Prostate gland (tissue), 2 donors: ENCODE measurements around the gene COL1A1. TPM values are rescaled to one million over a fixed set of nuclear protein-coding genes. Genes with fewer than 3 reads are reported as not detected.

Experiments used
- DNase-seq: peaks from one replicate; pipeline ENCODE4 v3.0.0-alpha.2; 2019; ENCODE audit warnings: low spot score
- H3K27ac ChIP-seq, 2 donors: fragments of 200-600 bp; sonication (generic); 2 replicates each; pipeline ENCODE4 v1.5.1; 2017 to 2019
- H3K27me3 ChIP-seq: fragments of 200-600 bp; sonication (generic); replicated peaks from 2 replicates; pipeline ENCODE4 v1.5.1; 2019; ENCODE audit not compliant: insufficient read depth
- H3K36me3 ChIP-seq, 2 donors: fragments of 200-600 bp; sonication (generic); 1 replicate in 1 of 2; 2 replicates in 1 of 2; pipeline versions ENCODE4 v1.5.1 to v1.8.1; 2017 to 2019
- H3K4me1 ChIP-seq: fragments of 200-600 bp; sonication (generic); replicated peaks from 2 replicates; pipeline ENCODE4 v1.5.1; 2019
- H3K4me3 ChIP-seq, 2 donors: fragments of 200-600 bp; sonication (generic); 2 replicates each; pipeline ENCODE4 v1.5.1; 2017 to 2019
- H3K9me3 ChIP-seq: fragments of 200-600 bp; sonication (generic); 2 replicates; pipeline ENCODE4 v1.5.1; 2017
- CTCF ChIP-seq, 4 experiments: fragments of 200-600 bp in 2 of 4; fragments of 450-650 bp in 2 of 4; sonication (generic) in 2 of 4; IDR thresholded peaks; 1 replicate in 3 of 4; 2 replicates in 1 of 4; pipeline ENCODE4 v1.5.1; 2016 to 2019; ENCODE audit warnings: antibody characterized with exemption in 4 of 4, mild to moderate bottlenecking in 2 of 4, moderate library complexity in 2 of 4
- POLR2A ChIP-seq: fragments of 450-650 bp; IDR thresholded peaks from one replicate; pipeline ENCODE4 v1.6.1; 2016; ENCODE audit warnings: antibody characterized with exemption, mild to moderate bottlenecking
- POLR2AphosphoS5 ChIP-seq: sonication (generic); formaldehyde crosslinking; IDR thresholded peaks from one replicate; pipeline ENCODE4 v1.6.1; 2017; ENCODE audit warnings: antibody characterized with exemption
- WGBS: methylation state at CpG from one replicate; pipeline ENCODE4 v1.1.5; 2018; 5-methylcytosine and 5-hydroxymethylcytosine counted together
- intact Hi-C: fragments of 100-400 bp; cut with DNase I; formaldehyde crosslinking; loops from one replicate; pipeline ENCODE4 v1.14.2; 2022
- total RNA-seq, 2 donors: library from RNA; depleted of rRNA; stranded (reverse); fragments of >200 nt; gene quantifications; one replicate each; pipeline ENCODE4 v1.1.0, GENCODE V29; 2016

COL1A1 gene
- total RNA-seq, 2 donors from 2014 or later = 21.5 to 81.0 TPM

GRCh38 chr17:50172130-50172529 lies 29.3 kb downstream of the COL1A1 start:
- no peaks in the 10 kb centered on the region for H3K27me3 ChIP-seq
- no peak for TF ChIP-seq POLR2A
- TF ChIP-seq POLR2AphosphoS5 = no peak
- TF ChIP-seq CTCF (IDR thresholded peaks at IDR 0.05) = no peak
- intact Hi-C loops = no loop called here
- no peaks in the 10 kb centered on the region for H3K4me1 ChIP-seq
- 93% methylated on average over 11 of the region's 11 CpGs for WGBS
- H3K4me3 ChIP-seq = no peak overlapping the region
- no peaks in the 10 kb centered on the region for H3K36me3 ChIP-seq
- no peak overlapping the region for H3K27ac ChIP-seq
- H3K9me3 ChIP-seq = no peaks in the 10 kb centered on the region
- DNase-seq = no peak

- Histone ChIP-seq H3K4me3 (no peak overlapping the region), H3K9me3 (no peaks in the 10 kb centered on the region), H3K4me1 (no peaks in the 10 kb centered on the region), H3K27ac (no peak overlapping the region), H3K36me3 (no peaks in the 10 kb centered on the region), H3K27me3 (no peaks in the 10 kb centered on the region)
- intact Hi-C loops = no loop called here
- DNase-seq = no peak
- no peak for TF ChIP-seq POLR2A
- no peak for TF ChIP-seq CTCF (IDR thresholded peaks at IDR 0.05)
- TF ChIP-seq POLR2AphosphoS5 = no peak
- 94% methylated on average over 17 of the region's 17 CpGs for WGBS
Measured at GRCh38 chr17:50171371-50172071, 29.9 kb downstream of the COL1A1 start.

GRCh38 chr17:50170662-50171370 lies 30.6 kb downstream of the COL1A1 start:
- Histone ChIP-seq H3K27me3 (no peaks in the 10 kb centered on the region), H3K9me3 (no peaks in the 10 kb centered on the region), H3K27ac (no peak overlapping the region), H3K36me3 (no peaks in the 10 kb centered on the region), H3K4me1 (no peaks in the 10 kb centered on the region), H3K4me3 (no peak overlapping the region)
- 92% methylated on average over 10 of the region's 10 CpGs for WGBS
- TF ChIP-seq POLR2A (no peak), POLR2AphosphoS5 (no peak), CTCF (IDR thresholded peaks at IDR 0.05) (no peak)
- intact Hi-C loops = no loop called here
- no peak for DNase-seq

- intact Hi-C loops = no loop called here
- no peaks in the 10 kb centered on the region for H3K9me3 ChIP-seq
- no peak for TF ChIP-seq POLR2A
- no peak for TF ChIP-seq CTCF (IDR thresholded peaks at IDR 0.05)
- TF ChIP-seq POLR2AphosphoS5 = no peak
- DNase-seq = no peak
- no peak overlapping the region for H3K27ac ChIP-seq
- H3K36me3 ChIP-seq = no peaks in the 10 kb centered on the region
- no peaks in the 10 kb centered on the region for H3K4me1 ChIP-seq
- no peaks in the 10 kb centered on the region for H3K27me3 ChIP-seq
- WGBS = 97% methylated on average over 8 of the region's 9 CpGs
- H3K4me3 ChIP-seq = no peak overlapping the region
Measured at GRCh38 chr17:50169881-50170459, 31.5 kb downstream of the COL1A1 start.
